B cell (primary cell): Measurements from ENCODE around the gene PSMB5. TPM values are rescaled to one million over a fixed set of nuclear protein-coding genes. Genes with fewer than 3 reads are reported as not detected.
"Not testable (repeated sequence)": the region's sequence is repeated elsewhere in the genome, so short reads cannot be mapped to it uniquely, and the experiment has no call there.

Experiments
- ATAC-seq: fragments of 200-7000 bp; cut with Tn5 transposase; one replicate; pipeline ENCODE4 v1.10.0; 2021; ENCODE audit warnings: low read depth, mild to moderate bottlenecking, moderate number of reproducible peaks, moderate library complexity
- CTCF ChIA-PET: fragments of 350-600 bp; sonication (Branson Sonifier 250); formaldehyde crosslinking; loops from one replicate; lab custom pipeline; 2021; ENCODE audit warnings: antibody characterized with exemption, inconsistent platforms; lab: Charles Lee
- POLR2A ChIA-PET: fragments of 350-600 bp; sonication (Branson Sonifier 250); formaldehyde crosslinking; loops from one replicate; lab custom pipeline; 2021; ENCODE audit warnings: antibody characterized with exemption; lab: Charles Lee
- DNase-seq: peaks from one replicate; pipeline ENCODE4 v3.0.0; 2013
- H2AFZ ChIP-seq: 2 replicates; pipeline ENCODE4 v1.6.1; 2012; ENCODE audit warnings: mild to moderate bottlenecking, low read depth, low read length; ENCODE audit not compliant: insufficient read depth, poor library complexity, severe bottlenecking
- H3K27ac ChIP-seq, 2 donors: 1 replicate in 1 of 2; 2 replicates in 1 of 2; pipeline ENCODE4 v1.5.1; 2012 to 2013; ENCODE audit warnings: low read length in 2 of 2, mild to moderate bottlenecking in 2 of 2, moderate library complexity in 1 of 2
- H3K27me3 ChIP-seq, 4 experiments: fragments of 200-600 bp in 1 of 4; sonication (generic) in 1 of 4; replicated peaks in 1 of 4; 1 replicate in 2 of 4; 2 replicates in 2 of 4; pipeline versions ENCODE4 v1.6.1 to v1.7.0; 2013 to 2016; ENCODE audit warnings: low read length in 3 of 4, mild to moderate bottlenecking in 2 of 4, mixed read lengths in 1 of 4, moderate library complexity in 1 of 4; ENCODE audit not compliant: insufficient read depth in 4 of 4, control insufficient read depth in 3 of 4; ENCODE audit errors: control extremely low read depth in 1 of 4
- H3K36me3 ChIP-seq, 2 experiments: replicated peaks in 1 of 2; 1 replicate in 1 of 2; 2 replicates in 1 of 2; pipeline versions ENCODE4 v1.6.1 to v1.7.1; 2013; ENCODE audit warnings: low read length in 1 of 2; ENCODE audit not compliant: insufficient read depth in 2 of 2, control insufficient read depth in 1 of 2; ENCODE audit errors: control extremely low read depth in 1 of 2, extremely low read depth in 1 of 2
- H3K4me1 ChIP-seq, 2 donors: fragments of 200-600 bp in 1 of 2; sonication (generic) in 1 of 2; 1 replicate in 1 of 2; 2 replicates in 1 of 2; pipeline versions ENCODE4 v1.5.1 to v1.6.1; 2013 to 2017; ENCODE audit warnings: low read length in 2 of 2; ENCODE audit not compliant: control insufficient read depth in 2 of 2, insufficient read depth in 2 of 2
- H3K4me2 ChIP-seq: replicated peaks from 2 replicates; pipeline ENCODE3; 2012; ENCODE audit warnings: mild to moderate bottlenecking, low read depth, low read length; ENCODE audit not compliant: poor library complexity, severe bottlenecking
- H3K4me3 ChIP-seq, 5 experiments: fragments of 200-600 bp in 1 of 5; sonication (generic) in 1 of 5; 1 replicate in 3 of 5; 2 replicates in 2 of 5; pipeline versions ENCODE4 v1.5.1 to v1.7.0; 2011 to 2016; ENCODE audit warnings: low read length in 4 of 5, mild to moderate bottlenecking in 4 of 5, low read depth in 2 of 5, control low read depth in 1 of 5, moderate library complexity in 1 of 5; ENCODE audit not compliant: insufficient read depth in 1 of 5; ENCODE audit errors: control extremely low read depth in 1 of 5, extremely low read depth in 1 of 5
- H3K79me2 ChIP-seq: fragments of 200-600 bp; sonication (generic); one replicate; pipeline ENCODE4 v1.6.0; 2016; ENCODE audit warnings: low read length; ENCODE audit not compliant: control insufficient read depth, insufficient read depth
- H3K9ac ChIP-seq: fragments of 200-600 bp; sonication (generic); 2 replicates; pipeline ENCODE4 v1.6.1; 2017; ENCODE audit warnings: mild to moderate bottlenecking, low read length, moderate library complexity
- H3K9me3 ChIP-seq, 3 donors: one replicate each; pipeline versions ENCODE4 v1.6.1 to v1.7.1; 2013; ENCODE audit warnings: low read length in 2 of 3; ENCODE audit not compliant: control insufficient read depth in 2 of 3, insufficient read depth in 1 of 3; ENCODE audit errors: control extremely low read depth in 1 of 3
- H4K20me1 ChIP-seq: 2 replicates; pipeline ENCODE4 v1.6.0; 2012; ENCODE audit warnings: mild to moderate bottlenecking, low read length; ENCODE audit not compliant: insufficient read depth, control insufficient read depth, poor library complexity, severe bottlenecking
- H3K27ac Mint-ChIP-seq: one replicate; pipeline ENCODE4 v1.8.0; 2021; ENCODE audit warnings: mixed read lengths
- H3K27me3 Mint-ChIP-seq: one replicate; pipeline ENCODE4 v1.8.0; 2021; ENCODE audit warnings: mixed read lengths
- H3K4me1 Mint-ChIP-seq: one replicate; pipeline ENCODE4 v1.8.0; 2021; ENCODE audit warnings: mixed read lengths
- H3K4me3 Mint-ChIP-seq: one replicate; pipeline ENCODE4 v1.8.0; 2021; ENCODE audit warnings: mixed read lengths
- H3K9me3 Mint-ChIP-seq: one replicate; pipeline ENCODE4 v1.8.0; 2022; ENCODE audit warnings: mixed read lengths; ENCODE audit not compliant: insufficient read depth
- EZH2 ChIP-seq: IDR thresholded peaks from 2 replicates; pipeline ENCODE4 v1.6.1; 2012; ENCODE audit warnings: borderline replicate concordance, low read depth, mild to moderate bottlenecking, moderate library complexity, low read length; ENCODE audit not compliant: insufficient read depth, poor library complexity, severe bottlenecking
- WGBS: methylation state at CpG from one replicate; pipeline ENCODE4 v1.1.5; 2013; ENCODE audit warnings: missing lambda C conversion rate; ENCODE audit not compliant: insufficient coverage; 5-methylcytosine and 5-hydroxymethylcytosine counted together
- intact Hi-C: fragments of 100-400 bp; cut with micrococcal nuclease; formaldehyde crosslinking; loops from one replicate; pipeline ENCODE4 v1.10.0; 2022
- polyA plus RNA-seq: library from polyadenylated mRNA; depleted of rRNA; stranded (reverse); fragments of >200 nt; gene quantifications from 2 replicates; pipeline ENCODE4 v1.2.3, GENCODE V29; 2012
- total RNA-seq, 2 donors: library from RNA; stranded (reverse); fragments of 120-200 nt in 1 of 2; gene quantifications; 1 replicate in 1 of 2; 2 replicates in 1 of 2; pipeline versions ENCODE4 v1.2.3 to v1.2.4, GENCODE V29; 2013 to 2022
- TF ChIP-seq, protein P1 (sequence below): fragments of 200-600 bp; IDR thresholded peaks from one replicate; pipeline ENCODE4 v1.8.0; 2022; ENCODE audit warnings: antibody characterized with exemption, mild to moderate bottlenecking

The PSMB5 gene
- total and polyA plus RNA-seq, 2 donors (not counting 1 experiment from before 2014, with no cell fraction given) = 16.5 to 29.0 TPM

DNA sequence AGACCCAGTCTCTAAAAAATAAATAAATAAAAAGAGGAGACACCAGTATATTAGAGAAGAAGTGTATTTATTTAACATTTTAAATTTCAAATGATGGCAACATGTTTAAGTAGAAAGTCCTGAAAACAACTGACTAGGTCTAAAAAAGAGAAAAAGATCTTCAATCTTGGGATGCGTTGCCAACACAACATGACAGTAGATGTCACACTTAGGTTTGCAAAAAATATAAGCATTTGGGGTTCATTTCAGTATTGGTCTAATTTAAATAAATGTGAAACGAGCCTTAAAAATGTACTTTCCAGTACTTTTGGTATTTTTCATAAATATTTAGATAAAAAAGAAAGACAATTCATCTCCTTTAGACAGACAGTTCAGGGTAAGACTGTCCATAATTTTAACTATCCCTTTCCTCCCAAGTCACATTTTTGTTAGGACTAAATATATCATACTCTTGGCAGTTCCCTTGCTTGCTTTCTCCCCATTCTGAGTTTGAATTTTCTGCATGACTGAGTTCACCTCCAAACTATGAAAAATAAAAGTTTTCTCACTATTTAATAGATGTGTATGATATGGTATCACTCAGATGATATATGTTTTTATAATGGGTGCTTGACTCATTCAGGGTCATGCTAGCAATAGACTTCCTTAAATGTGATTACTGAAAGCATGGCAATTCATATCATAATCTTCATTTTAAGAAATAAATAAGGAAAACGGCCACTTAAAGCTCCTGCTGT is 29.1 kb downstream of the PSMB5 start:
- ChIA-PET CTCF (interaction anchor here (1.0 to 6.7 kb wide), 19 partner anchors 11 to 435 kb away, joined by 3 to 89 read pairs (median 8); partner anchors contain the start of genes AJUBA, CDH24, DAD1 and HAUS4), POLR2A (interaction anchor here (1.6 to 2.2 kb wide), 3 partner anchors 10 to 90 kb away, joined by 8 to 20 read pairs (median 11); partner anchors contain the start of genes ACIN1, C14orf119 and PSMB5)
- H3K27me3 Mint-ChIP-seq = no peaks in the 10 kb centered on the region
- Histone ChIP-seq H3K4me1 (peaks cover 24 to 32% of the 10 kb centered on the region in 2 donors), H3K27me3 (no peaks in the 10 kb centered on the region), H3K9me3 (no peaks in the 10 kb centered on the region), H3K79me2 (peaks cover 7% of the 10 kb centered on the region), H2AFZ (peak overlapping the region; percentile 95), H3K4me3 (peak overlapping the region in 1 of 5 experiments; percentile 95), H3K9ac (peak overlapping the region; percentile 81), H4K20me1 (no peaks in the 10 kb centered on the region), H3K27ac (no peak overlapping the region), H3K36me3 (no peaks in the 10 kb centered on the region), H3K4me2 (peak overlapping the region; percentile 84)
- no peaks in the 10 kb centered on the region for H3K9me3 Mint-ChIP-seq
- ATAC-seq (no peak), DNase-seq (no peak)
- no peak overlapping the region for H3K27ac Mint-ChIP-seq
- H3K4me1 Mint-ChIP-seq = peaks cover 39% of the 10 kb centered on the region
- 67% methylated on average over 1 of the region's 3 CpGs for WGBS
- intact Hi-C loops = loop anchor here (2.0 to 10.0 kb wide), 4 partner anchors 19 to 299 kb away; partner anchors contain the start of genes BCL2L2, CDH24, HAUS4 and PPP1R3E
- peak overlapping the region; percentile 99 for H3K4me3 Mint-ChIP-seq
- TF ChIP-seq, protein P1, sequence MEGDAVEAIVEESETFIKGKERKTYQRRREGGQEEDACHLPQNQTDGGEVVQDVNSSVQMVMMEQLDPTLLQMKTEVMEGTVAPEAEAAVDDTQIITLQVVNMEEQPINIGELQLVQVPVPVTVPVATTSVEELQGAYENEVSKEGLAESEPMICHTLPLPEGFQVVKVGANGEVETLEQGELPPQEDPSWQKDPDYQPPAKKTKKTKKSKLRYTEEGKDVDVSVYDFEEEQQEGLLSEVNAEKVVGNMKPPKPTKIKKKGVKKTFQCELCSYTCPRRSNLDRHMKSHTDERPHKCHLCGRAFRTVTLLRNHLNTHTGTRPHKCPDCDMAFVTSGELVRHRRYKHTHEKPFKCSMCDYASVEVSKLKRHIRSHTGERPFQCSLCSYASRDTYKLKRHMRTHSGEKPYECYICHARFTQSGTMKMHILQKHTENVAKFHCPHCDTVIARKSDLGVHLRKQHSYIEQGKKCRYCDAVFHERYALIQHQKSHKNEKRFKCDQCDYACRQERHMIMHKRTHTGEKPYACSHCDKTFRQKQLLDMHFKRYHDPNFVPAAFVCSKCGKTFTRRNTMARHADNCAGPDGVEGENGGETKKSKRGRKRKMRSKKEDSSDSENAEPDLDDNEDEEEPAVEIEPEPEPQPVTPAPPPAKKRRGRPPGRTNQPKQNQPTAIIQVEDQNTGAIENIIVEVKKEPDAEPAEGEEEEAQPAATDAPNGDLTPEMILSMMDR = no peak
- no peak for TF ChIP-seq EZH2

GRCh38 chr14:23004274-23004673 is 30.4 kb downstream of the PSMB5 start:
- H3K79me2 ChIP-seq, POLR2A ChIA-PET, H3K27ac Mint-ChIP-seq, H2AFZ ChIP-seq, ATAC-seq, H3K9ac ChIP-seq, H3K9me3 ChIP-seq, H4K20me1 ChIP-seq, H3K27me3 ChIP-seq, H3K4me3 ChIP-seq, H3K27ac ChIP-seq, H3K9me3 Mint-ChIP-seq, H3K4me2 ChIP-seq, H3K36me3 ChIP-seq, DNase-seq, H3K4me3 Mint-ChIP-seq, H3K27me3 Mint-ChIP-seq: not testable (repeated sequence)
- CTCF ChIA-PET = interaction anchor here (1.2 to 1.5 kb wide), 2 partner anchors 8 to 18 kb away, joined by 4 to 5 read pairs; no protein-coding TSS in a partner anchor
- H3K4me1 Mint-ChIP-seq = peaks cover 30% of the 10 kb centered on the region
- WGBS = 100% methylated on average over 2 of the region's 4 CpGs
- H3K4me1 ChIP-seq = peaks cover 21 to 24% of the 10 kb centered on the region in 2 donors
- intact Hi-C loops = loop anchor here (10.0 kb wide), 1 partner anchor 301 kb away; the partner anchor contains the start of genes BCL2L2 and PPP1R3E
